ENCODE data around the gene SND1.

The SND1 gene

GRCh38 chr7:127979113-127979727 lies 327.2 kb downstream of the SND1 start:
- DNase-seq, result no peak

- no peak for DNase-seq
Observed at GRCh38 chr7:127979728-127980126, 327.7 kb downstream of the SND1 start.

- no peak for DNase-seq
Observed at GRCh38 chr7:127980901-127981300, 328.9 kb downstream of the SND1 start.

- no peak for DNase-seq
Observed at GRCh38 chr7:127981965-127982364, 330.0 kb downstream of the SND1 start.

GRCh38 chr7:127983804-127984332 lies 331.9 kb downstream of the SND1 start:
- no peak for DNase-seq

GRCh38 chr7:127986581-127987521 lies 334.9 kb downstream of the SND1 start:
- DNase-seq, result no peak

- DNase-seq, result no peak
Observed at GRCh38 chr7:127988751-127989150, 336.8 kb downstream of the SND1 start.

GRCh38 chr7:127993317-127993716 lies 341.3 kb downstream of the SND1 start:
- DNase-seq, result no peak

- no peak for DNase-seq
Observed at GRCh38 chr7:127993987-127994386, 342.0 kb downstream of the SND1 start.

GRCh38 chr7:127995156-127995880 lies 343.3 kb downstream of the SND1 start:
- DNase-seq, result peak; percentile 70

- DNase-seq, result no peak
Observed at GRCh38 chr7:127995881-127996215, 343.9 kb downstream of the SND1 start.

GRCh38 chr7:127996253-127997071 lies 344.5 kb downstream of the SND1 start:
- no peak for DNase-seq

GRCh38 chr7:127997226-127997922 lies 345.4 kb downstream of the SND1 start:
- no peak for DNase-seq

- DNase-seq, result no peak
Observed at GRCh38 chr7:127998671-127999070, 346.7 kb downstream of the SND1 start.

GRCh38 chr7:128000048-128000447 lies 348.1 kb downstream of the SND1 start:
- no peak for DNase-seq

GRCh38 chr7:128000854-128001265 lies 348.9 kb downstream of the SND1 start:
- no peak for DNase-seq

- DNase-seq, result no peak
Observed at GRCh38 chr7:128003167-128003566, 351.2 kb downstream of the SND1 start.

GRCh38 chr7:128003787-128004186 lies 351.8 kb downstream of the SND1 start:
- no peak for DNase-seq

GRCh38 chr7:128004623-128005022 lies 352.6 kb downstream of the SND1 start:
- DNase-seq, result no peak

- DNase-seq, result no peak
Observed at GRCh38 chr7:128005117-128005516, 353.1 kb downstream of the SND1 start.

GRCh38 chr7:128005759-128006159 lies 353.8 kb downstream of the SND1 start:
- DNase-seq, result no peak
